HG03460 (cell line): ENCODE results near the gene CERS2.
A peak's percentile ranks its signal among the peaks of the same experiment; 100 is the strongest.
"Not testable (repeated sequence)": the region's sequence is repeated elsewhere in the genome, so short reads cannot be mapped to it uniquely, and the experiment has no call there.

ENCODE experiments used
- ATAC-seq: cut with Tn5 transposase; IDR thresholded peaks from one replicate; pipeline ENCODE4 v1.9.1; 2021; ENCODE audit not compliant: unreplicated experiment

CERS2 gene

DNA sequence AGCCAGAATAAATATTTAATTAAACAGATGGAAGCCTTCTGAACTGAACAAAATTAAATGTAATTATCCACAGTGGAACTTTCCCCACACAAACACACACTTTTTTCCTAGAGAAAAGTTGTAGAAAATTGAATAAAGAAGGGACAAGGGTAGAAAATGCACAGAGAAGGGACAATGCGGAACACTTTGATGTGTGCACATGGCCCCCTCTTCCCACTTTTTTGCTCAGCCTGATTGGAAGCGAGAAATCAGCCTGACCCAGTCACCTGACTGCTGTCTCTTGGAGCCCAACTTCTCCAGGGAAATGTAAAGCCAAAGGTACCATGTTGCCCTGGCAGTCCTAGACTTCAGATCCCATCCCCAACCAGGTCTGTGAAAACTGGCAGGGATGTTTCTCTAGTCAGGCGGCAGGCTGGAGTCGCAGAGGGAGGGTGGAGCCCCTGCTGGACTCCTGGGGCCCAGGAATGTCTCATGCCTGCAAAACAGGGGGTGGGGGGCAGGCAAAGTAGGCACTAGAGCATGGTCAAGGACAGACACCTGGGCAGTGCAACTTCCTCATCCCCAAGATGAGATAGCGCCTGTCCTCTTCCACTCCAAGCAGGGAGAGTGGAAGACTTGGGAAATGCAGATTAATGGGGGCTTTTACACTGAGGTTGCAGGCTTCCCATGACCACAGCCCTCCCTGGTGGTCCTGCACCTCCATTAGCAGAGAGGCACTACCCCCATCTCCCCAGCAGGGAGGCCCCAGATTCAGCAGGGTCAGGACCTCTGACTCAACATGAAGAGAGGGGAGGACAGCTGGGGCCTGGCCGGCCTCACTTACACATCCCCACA lies 2.8 kb downstream of the CERS2 start:
- no peak for ATAC-seq

DNA sequence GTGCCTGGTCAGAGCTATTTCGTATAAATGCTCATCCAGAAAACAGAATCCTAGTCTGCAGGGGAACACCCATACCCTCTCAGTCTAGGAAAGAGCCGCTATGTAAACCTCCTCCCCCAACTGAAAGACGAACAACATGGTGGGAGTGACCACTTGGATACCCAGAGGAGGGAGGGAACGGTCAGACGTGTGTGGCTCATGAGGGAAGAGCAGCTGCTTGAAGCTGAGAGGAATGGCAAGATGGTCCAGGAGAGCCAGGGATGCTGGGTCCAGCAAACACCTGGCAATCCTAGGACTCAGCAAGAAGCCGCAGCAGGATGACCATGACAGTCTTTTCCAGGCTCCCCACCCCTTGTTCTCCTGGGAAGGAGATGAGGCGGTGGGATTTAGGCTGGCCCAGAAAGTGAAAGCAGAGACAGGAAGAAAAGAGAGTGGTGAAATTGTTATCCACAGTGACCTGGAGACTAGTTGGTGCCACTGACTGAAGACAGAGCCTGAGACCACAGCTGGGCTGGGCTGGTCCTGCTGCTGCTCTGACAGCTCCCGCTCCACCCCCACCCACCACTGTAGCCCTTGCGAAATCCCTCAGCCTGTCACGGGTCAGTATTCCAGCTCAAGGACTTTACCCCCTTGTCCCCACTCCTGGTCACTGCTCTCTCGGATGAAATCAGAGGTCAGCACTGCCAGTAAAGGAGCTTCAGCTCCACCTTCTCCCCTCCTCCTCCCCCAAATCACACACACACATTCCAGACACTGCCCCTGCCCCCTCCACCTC lies 3.6 kb downstream of the CERS2 start:
- no peak for ATAC-seq

DNA sequence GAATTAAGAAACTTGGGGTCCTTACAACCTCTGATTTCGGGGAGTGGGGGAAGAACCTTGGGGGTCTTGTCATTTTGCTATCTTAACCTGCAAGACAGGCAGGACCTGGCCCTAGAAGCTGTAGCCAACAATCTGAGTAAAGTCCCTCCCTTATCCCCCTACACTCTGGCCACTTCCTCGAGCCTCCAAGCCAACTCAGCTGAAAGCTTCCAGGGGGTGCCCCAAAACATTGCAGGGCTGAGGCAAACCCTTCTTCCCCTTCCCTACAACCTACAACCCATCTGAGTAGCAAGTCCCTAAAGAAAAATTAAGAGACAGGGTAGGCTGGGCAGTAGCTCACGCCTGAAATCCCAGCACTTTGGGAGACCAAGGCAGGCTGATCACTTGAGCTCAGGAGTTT lies 5.0 kb downstream of the CERS2 start:
- ATAC-seq = no peak

GRCh38 chr1:150968491-150968890 lies 6.1 kb downstream of the CERS2 start:
- no peak for ATAC-seq

DNA sequence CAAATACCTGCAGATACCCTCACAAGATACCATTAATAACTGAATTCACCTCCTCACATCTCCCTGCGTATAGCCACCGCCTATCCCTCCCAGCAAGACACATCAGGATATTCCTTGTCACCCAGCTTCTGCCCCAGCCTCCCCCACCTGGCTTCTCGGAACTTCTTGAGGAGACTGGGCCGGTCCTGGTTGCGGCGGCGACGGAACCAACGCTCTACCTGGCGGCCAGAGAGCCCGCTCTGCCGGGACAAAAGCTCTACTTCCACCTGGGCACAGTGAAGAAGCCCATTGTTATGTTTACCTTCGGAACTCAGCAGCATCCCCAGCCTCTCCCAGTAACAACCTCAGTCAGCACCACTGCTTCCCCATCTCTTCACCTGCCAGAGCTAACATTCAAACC lies 6.7 kb downstream of the CERS2 start:
- no peak for ATAC-seq

GRCh38 chr1:150966011-150966410 lies 8.6 kb downstream of the CERS2 start:
- ATAC-seq = no peak

DNA sequence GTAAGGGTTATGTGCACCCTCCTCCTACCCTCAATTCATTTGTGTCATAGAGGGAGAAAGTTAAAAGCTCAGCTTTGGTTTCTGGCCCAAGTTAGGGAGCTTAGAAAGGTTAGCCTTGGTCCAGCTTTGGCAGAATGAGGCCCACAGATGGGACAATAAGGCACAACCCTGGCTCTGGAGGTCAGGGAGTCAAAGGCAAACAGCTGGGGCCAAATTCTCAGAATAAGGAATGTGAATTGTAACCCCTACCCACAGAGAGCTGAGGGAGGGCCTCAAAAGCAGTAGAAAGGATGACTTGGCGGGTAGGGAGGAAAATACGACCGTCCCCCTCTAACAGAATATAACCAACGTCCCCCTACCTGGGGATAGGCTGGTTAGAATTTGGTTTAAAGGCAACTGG lies 9.0 kb downstream of the CERS2 start:
- ATAC-seq = no peak

DNA sequence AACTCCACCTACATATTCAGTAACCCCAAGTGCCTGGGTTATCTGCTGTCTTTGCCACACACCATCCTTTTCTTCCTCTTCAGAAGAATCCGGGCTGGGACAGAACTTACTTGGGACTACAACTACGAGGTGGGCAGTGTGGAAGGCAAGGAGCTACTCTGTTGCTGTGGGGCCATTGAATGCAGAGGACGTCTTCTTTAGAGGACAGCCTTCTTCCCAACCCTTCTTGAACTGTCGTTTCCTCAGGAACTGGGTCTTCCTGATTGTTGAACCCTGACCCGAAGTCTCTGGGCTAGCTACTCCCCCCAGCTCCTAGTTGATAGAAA lies 10.5 kb downstream of the CERS2 start:
- no peak for ATAC-seq

GRCh38 chr1:150963321-150964163 lies 11.1 kb downstream of the CERS2 start:
- ATAC-seq = no peak

- ATAC-seq = no peak
Observed at GRCh38 chr1:150961756-150962155, 12.9 kb downstream of the CERS2 start.

- ATAC-seq = no peak
Observed at GRCh38 chr1:150960646-150961045, 14.0 kb downstream of the CERS2 start.

GRCh38 chr1:150957666-150958065 lies 17.0 kb downstream of the CERS2 start:
- ATAC-seq = no peak

DNA sequence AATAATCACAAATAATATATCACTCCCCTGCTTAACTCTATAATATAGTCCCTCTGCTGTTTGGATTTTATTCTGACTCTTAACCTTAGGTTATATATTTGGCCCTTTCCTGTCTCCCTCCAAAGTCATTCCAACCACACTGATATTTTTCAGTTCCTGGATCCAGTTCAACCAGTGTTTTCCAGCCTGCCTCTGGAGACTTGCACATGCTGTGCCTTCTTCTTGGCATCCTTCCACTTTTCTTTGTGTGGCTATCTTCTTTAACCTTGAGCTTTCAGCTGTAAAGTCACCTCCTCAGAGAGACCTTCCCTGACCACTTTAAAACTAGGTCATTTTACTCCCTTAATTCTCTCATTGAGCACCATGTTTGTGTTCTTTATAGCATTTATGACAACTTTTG lies 19.4 kb downstream of the CERS2 start:
- no peak for ATAC-seq

- ATAC-seq = no peak
Observed at GRCh38 chr1:150954708-150955107, 19.9 kb downstream of the CERS2 start.

DNA sequence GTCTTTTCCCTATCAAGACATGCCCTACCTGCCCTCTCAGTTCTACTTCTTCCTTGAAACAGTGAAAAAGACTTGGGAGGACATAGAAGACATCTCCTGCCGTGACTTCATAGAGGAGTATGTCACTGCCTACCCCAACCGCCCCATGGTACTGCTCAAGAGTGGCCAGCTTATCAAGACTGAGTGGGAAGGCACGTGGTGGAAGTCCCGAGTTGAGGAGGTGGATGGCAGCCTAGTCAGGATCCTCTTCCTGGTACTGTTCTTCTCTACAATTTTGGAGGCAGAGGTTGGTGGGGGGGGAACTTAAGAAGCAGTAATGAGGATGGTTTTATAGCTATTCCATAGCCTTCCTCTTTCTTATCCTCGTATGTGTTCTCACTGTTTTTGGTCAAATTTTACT lies 29.8 kb downstream of the CERS2 start:
- no peak for ATAC-seq

GRCh38 chr1:150931773-150932172 lies 42.9 kb downstream of the CERS2 start:
- no peak for ATAC-seq

DNA sequence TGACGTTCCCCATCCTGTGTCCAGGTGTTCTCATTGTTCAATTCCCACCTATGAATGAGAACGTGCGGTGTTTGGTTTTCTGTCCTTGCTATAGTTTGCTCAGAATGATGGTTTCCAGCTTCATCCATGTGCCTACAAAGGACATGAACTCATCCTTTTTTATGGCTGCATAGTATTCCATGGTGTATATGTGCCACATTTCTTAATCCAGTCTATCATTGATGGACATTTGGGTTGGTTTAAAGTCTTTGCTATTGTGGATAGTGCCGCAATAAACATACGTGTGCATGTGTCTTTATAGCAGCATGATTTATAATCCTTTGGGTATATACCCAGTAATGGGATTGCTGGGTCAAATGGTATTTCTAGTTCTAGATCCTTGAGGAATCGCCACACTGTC lies 45.9 kb downstream of the CERS2 start:
- not testable (repeated sequence) for ATAC-seq

DNA sequence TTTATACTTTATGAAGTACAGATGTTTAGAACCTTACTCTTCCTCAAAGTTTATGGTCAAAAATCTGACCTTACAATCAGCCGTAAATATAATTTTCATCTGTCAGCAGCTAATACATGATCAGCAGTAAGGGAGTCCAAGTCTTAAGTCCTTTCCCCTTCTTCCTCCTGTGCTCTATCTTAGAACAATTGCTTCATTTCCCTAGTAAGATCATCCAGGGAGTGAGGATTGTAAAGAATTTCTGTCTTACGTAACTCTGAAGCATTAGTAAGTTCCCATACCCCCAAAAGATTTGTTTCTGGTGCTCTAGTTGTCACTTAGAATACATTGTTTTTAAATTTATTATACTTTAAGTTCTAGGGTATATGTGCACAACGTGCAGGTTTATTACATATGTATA lies 46.3 kb downstream of the CERS2 start:
- no peak for ATAC-seq

DNA sequence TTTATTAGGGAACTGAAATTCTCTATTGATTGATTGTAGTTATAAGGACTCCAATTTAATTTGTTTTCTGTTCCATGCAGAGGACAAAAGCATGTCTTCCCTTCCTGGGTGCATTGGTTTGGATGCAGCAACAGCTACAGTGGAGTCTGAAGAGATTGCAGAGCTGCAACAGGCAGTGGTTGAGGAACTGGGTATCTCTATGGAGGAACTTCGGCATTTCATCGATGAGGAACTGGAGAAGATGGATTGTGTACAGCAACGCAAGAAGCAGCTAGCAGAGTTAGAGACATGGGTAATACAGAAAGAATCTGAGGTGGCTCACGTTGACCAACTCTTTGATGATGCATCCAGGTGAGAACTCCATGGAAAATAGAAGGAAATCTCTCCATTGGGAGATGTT lies 47.0 kb downstream of the CERS2 start:
- ATAC-seq = no peak

GRCh38 chr1:150926097-150926741 lies 48.4 kb downstream of the CERS2 start, which contains the start of gene SETDB1:
Gene SETDB1, plus strand, starts transcription at chr1:150926363. Its CDS starts 1,352 bp downstream, at chr1:150927715.
- peak; percentile 75 for ATAC-seq

DNA sequence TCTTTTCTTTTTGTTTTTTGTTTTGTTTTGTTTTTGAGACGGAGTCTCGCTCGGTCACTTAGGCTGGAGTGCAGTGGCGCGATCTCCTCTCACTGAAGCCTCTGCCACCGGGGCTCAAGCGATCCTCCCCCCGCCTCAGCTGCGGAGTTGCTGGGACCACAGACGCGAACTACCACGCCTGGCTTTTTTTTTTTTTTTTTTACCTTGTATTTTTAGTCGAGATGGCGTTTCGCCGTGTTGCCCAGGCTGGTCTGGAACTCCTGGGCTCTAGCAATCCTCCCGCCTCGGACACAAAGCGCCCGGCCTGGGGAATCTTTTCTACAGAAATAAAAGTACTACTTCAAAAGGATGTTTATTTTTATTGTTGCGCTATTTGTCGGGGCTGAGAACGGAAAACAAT lies 49.6 kb downstream of the CERS2 start:
- ATAC-seq = no peak
